AG10803 (cell line): ENCODE measurements around the gene LSM2.
A peak's percentile ranks its signal among the peaks of the same experiment; 100 is the strongest.
"Not testable (repeated sequence)": the region's sequence is repeated elsewhere in the genome, so short reads cannot be mapped to it uniquely, and the experiment has no call there.

Experiments used
- DNase-seq: peaks from one replicate; pipeline ENCODE4 v3.0.0; 2010; ENCODE audit warnings: low read depth
- H3K4me3 ChIP-seq: 2 replicates; pipeline ENCODE4 v1.5.1; 2011; ENCODE audit warnings: mild to moderate bottlenecking, low read length, control low read depth
- CTCF ChIP-seq: conservative IDR thresholded peaks from 2 replicates; pipeline ENCODE4 v1.5.1; 2011; ENCODE audit warnings: mild to moderate bottlenecking, low read length, control low read depth, inconsistent platforms

LSM2 gene

GRCh38 chr6:31822036-31822821, 15.5 kb upstream of the LSM2 start:
- TF ChIP-seq CTCF = no peak
- DNase-seq = peak; percentile 87
- peak overlapping the region; percentile 75 for H3K4me3 ChIP-seq

GRCh38 chr6:31821301-31822035, 14.7 kb upstream of the LSM2 start:
- no peak for TF ChIP-seq CTCF
- H3K4me3 ChIP-seq = peak overlapping the region; percentile 75
- peak; percentile 30 for DNase-seq

- DNase-seq, H3K4me3 ChIP-seq: not testable (repeated sequence)
Measured at GRCh38 chr6:31820399-31820798, 13.6 kb upstream of the LSM2 start.

GRCh38 chr6:31819871-31820299, 13.1 kb upstream of the LSM2 start:
- no peak for DNase-seq
- H3K4me3 ChIP-seq = no peak overlapping the region
- TF ChIP-seq CTCF = no peak

- H3K4me3 ChIP-seq = peak overlapping the region; percentile 70
- not testable (repeated sequence) for DNase-seq
Measured at GRCh38 chr6:31817929-31818511, 11.3 kb upstream of the LSM2 start.

- peak overlapping the region; percentile 70 for H3K4me3 ChIP-seq
- peak; percentile 44 for DNase-seq
Measured at GRCh38 chr6:31817133-31817928, 10.6 kb upstream of the LSM2 start.

- no peak for TF ChIP-seq CTCF
- DNase-seq = peak; percentile 96
- peak within 1 kb of the TSS; percentile 87 for H3K4me3 ChIP-seq
Measured at GRCh38 chr6:31815025-31815838, 8.5 kb upstream of the LSM2 start, which contains the start of the genes HSPA1A and HSPA1L. Gene HSPA1A, plus strand, starts transcription at chr6:31815543. Its CDS starts 214 bp downstream, at chr6:31815757. Gene HSPA1L, minus strand, starts transcription at chr6:31815283. Its CDS starts 3,311 bp downstream, at chr6:31811972.
